Lower lobe of right lung (tissue), 2 donors: ENCODE measurements around the gene PKNOX2. TPM values are rescaled to one million over a fixed set of nuclear protein-coding genes. Genes with fewer than 3 reads are reported as not detected.

ENCODE experiments used
- ATAC-seq, 2 donors: fragments of 200-7000 bp; cut with Tn5 transposase; one replicate each; pipeline ENCODE4 v1.9.1; 2020 to 2022; ENCODE audit warnings: mild to moderate bottlenecking in 2 of 2, moderate library complexity in 2 of 2
- DNase-seq: peaks from one replicate; pipeline ENCODE4 v3.0.0-alpha.2; 2020
- H3K27ac ChIP-seq: fragments of 200-600 bp; one replicate; pipeline ENCODE4 v1.8.0; 2022
- H3K27me3 ChIP-seq: fragments of 200-600 bp; one replicate; pipeline ENCODE4 v1.8.0; 2022; ENCODE audit warnings: low read depth
- H3K36me3 ChIP-seq: fragments of 200-600 bp; one replicate; pipeline ENCODE4 v1.8.0; 2022; ENCODE audit warnings: mild to moderate bottlenecking
- H3K4me1 ChIP-seq: fragments of 200-600 bp; one replicate; pipeline ENCODE4 v1.8.0; 2022
- H3K4me3 ChIP-seq: fragments of 200-600 bp; one replicate; pipeline ENCODE4 v1.8.0; 2022; ENCODE audit warnings: mild to moderate bottlenecking
- H3K9me3 ChIP-seq: fragments of 200-600 bp; one replicate; pipeline ENCODE4 v1.8.0; 2022
- intact Hi-C: fragments of 100-400 bp; cut with DNase I; formaldehyde crosslinking; loops from one replicate; pipeline ENCODE4 v1.11.0; 2022
- total RNA-seq: library from RNA; stranded (reverse); fragmentation: NEBNext Ultra II Directional; extraction: Animal tissue kit (Norgen Biotek cat#: 25700); gene quantifications from one replicate; pipeline ENCODE4 v1.2.1, GENCODE V29; 2021
- TF ChIP-seq, protein P1 (sequence below): fragments of 200-600 bp; IDR thresholded peaks from one replicate; pipeline ENCODE4 v1.8.0; 2022; ENCODE audit warnings: antibody characterized with exemption, mild to moderate bottlenecking
- donor health status: DM: no; HTN: yes; CAD: no; lungs with severe emphysema.

The PKNOX2 gene
- total RNA-seq, 1 donor from 2014 or later, result 14.4 TPM

DNA sequence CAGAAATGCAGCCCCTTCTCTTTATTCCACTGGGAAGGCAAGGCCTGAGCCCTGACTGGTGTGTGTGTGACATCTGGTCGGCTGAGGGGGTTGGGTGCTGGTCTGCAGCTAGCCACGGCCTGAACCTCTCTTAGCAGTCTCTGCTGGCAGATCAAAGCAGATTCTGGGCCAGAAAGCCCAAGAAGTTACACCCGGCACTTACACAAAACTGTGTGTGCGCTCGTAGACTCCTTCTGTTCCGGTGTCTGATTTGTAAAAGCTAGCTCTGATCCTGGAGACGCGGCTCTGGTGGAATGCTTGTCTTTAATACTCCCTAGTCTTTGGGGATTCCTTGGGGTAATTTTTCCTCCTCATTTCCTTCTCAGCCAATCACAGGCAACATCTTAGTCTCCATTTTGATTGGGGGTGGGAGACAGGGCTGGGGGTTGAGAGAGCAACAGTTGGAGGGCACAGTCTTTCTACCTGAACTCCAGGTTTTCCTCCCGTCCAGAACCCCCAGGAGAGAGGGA is 5.5 kb downstream of the PKNOX2 start:
- Histone ChIP-seq H3K27me3 (peaks cover 60% of the 10 kb centered on the region), H3K36me3 (no peaks in the 10 kb centered on the region), H3K4me3 (no peak overlapping the region), H3K27ac (peak overlapping the region; percentile 56), H3K4me1 (peaks cover 26% of the 10 kb centered on the region), H3K9me3 (no peaks in the 10 kb centered on the region)
- DNase-seq (no peak), ATAC-seq (no peak)
- intact Hi-C loops, result no loop called here
- TF ChIP-seq, protein P1, sequence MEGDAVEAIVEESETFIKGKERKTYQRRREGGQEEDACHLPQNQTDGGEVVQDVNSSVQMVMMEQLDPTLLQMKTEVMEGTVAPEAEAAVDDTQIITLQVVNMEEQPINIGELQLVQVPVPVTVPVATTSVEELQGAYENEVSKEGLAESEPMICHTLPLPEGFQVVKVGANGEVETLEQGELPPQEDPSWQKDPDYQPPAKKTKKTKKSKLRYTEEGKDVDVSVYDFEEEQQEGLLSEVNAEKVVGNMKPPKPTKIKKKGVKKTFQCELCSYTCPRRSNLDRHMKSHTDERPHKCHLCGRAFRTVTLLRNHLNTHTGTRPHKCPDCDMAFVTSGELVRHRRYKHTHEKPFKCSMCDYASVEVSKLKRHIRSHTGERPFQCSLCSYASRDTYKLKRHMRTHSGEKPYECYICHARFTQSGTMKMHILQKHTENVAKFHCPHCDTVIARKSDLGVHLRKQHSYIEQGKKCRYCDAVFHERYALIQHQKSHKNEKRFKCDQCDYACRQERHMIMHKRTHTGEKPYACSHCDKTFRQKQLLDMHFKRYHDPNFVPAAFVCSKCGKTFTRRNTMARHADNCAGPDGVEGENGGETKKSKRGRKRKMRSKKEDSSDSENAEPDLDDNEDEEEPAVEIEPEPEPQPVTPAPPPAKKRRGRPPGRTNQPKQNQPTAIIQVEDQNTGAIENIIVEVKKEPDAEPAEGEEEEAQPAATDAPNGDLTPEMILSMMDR, result no peak

DNA sequence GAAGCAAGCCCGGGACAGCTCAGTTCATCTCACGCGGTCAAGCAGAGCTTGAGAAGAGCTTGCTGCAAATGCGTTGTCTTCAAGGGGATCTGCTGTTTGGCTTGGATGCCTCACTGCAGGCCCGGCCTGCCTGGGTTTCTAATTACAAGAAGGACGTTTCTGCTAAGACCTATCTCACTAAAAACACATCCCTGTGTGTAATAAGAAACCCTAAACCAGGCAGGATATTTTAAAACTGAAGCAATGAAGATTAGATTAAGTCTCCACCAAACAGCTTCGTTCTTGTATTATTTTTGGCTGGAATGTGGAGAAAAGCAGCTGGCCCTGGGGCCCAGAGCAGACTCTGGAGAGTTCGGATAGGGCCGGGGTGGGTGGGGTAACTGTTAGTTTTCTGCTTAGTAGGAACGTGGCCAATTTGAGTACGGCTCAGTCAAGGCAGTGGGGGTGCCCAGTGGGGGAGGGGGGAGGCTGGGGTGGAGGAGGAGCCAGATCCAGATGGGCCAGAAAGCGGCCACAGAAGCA is 6.0 kb downstream of the PKNOX2 start:
- Histone ChIP-seq H3K9me3 (no peaks in the 10 kb centered on the region), H3K36me3 (no peaks in the 10 kb centered on the region), H3K4me1 (peaks cover 22% of the 10 kb centered on the region), H3K4me3 (no peak overlapping the region), H3K27ac (peak overlapping the region; percentile 56), H3K27me3 (peaks cover 55% of the 10 kb centered on the region)
- ATAC-seq (peak in 1 of 2 donors; percentile 6), DNase-seq (no peak)
- intact Hi-C loops, result no loop called here
- TF ChIP-seq, protein P1, result no peak

DNA sequence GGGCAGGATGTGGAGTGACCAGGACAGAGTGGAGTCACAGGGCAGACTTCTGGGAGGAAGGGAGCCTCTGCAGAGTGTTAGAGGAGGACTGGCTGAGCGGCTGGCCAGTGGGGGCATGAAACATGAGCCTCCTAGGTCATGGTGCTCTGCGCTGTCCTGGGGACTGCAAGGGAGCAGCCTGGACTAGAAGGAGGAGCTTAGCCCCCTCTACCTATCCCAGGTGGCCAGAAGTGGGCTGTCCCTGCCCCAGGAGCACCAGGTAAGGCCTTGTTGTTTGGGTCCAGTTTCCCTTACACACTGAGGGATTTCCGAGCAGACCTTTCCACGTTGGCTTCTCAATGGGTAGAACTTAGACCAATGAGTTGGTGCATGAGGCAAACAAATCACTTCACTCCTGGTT is 7.4 kb downstream of the PKNOX2 start:
- Histone ChIP-seq H3K9me3 (no peaks in the 10 kb centered on the region), H3K27me3 (peaks cover 45% of the 10 kb centered on the region), H3K36me3 (no peaks in the 10 kb centered on the region), H3K27ac (no peak overlapping the region), H3K4me1 (peaks cover 10% of the 10 kb centered on the region), H3K4me3 (no peak overlapping the region)
- no peak for ATAC-seq
- TF ChIP-seq, protein P1, result no peak
- no peak for DNase-seq
- intact Hi-C loops, result no loop called here

DNA sequence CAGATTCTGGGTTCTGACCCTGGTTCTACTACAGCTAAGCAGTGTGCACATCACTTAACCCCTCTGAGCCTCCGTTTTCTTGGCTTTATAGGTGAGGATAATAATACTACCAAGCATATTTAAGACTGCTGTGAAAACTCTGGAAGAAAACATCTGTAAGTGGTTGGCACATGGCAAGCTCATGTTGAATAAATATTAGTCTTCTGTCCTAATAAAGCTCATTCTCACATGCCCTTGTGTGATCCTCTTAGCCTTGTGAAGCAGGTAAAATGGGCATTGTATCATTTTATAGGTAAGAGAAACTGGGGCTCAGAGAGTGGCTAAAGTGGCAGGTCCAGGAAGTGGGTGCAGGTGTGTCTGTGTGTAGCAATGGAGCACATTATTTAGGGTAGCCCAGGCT is 8.5 kb downstream of the PKNOX2 start:
- Histone ChIP-seq H3K36me3 (no peaks in the 10 kb centered on the region), H3K4me1 (no peaks in the 10 kb centered on the region), H3K27me3 (peaks cover 35% of the 10 kb centered on the region), H3K4me3 (no peak overlapping the region), H3K27ac (no peak overlapping the region), H3K9me3 (no peaks in the 10 kb centered on the region)
- no peak for ATAC-seq
- DNase-seq, result no peak
- TF ChIP-seq, protein P1, result no peak
- intact Hi-C loops, result no loop called here

DNA sequence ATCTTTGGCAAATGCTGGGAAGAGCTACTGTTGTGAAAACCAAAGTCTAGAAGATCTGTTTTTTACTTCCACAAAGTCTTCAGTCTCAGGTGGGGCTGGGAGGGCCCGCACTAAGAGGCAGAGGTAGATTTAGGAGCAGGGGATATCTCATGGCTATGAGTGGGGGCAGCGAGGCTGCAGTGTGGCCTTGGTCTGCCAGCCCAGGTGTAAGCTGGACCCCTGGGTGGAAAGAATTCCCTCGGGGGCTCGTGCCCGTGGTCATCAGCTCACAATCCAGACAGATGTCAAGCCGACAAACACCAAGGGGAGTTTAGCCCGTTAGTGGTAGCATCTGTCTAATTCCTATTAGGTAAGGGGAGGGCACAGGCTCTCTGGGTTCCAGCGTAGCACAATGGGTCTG is 9.0 kb downstream of the PKNOX2 start:
- Histone ChIP-seq H3K4me1 (no peaks in the 10 kb centered on the region), H3K27me3 (peaks cover 30% of the 10 kb centered on the region), H3K27ac (no peak overlapping the region), H3K4me3 (no peak overlapping the region), H3K9me3 (no peaks in the 10 kb centered on the region), H3K36me3 (no peaks in the 10 kb centered on the region)
- ATAC-seq (no peak), DNase-seq (no peak)
- intact Hi-C loops, result no loop called here
- TF ChIP-seq, protein P1, result no peak
